Limb (tissue), 2 donors: Measurements from ENCODE around the gene GIPC3.
"Not testable (repeated sequence)": the region's sequence is repeated elsewhere in the genome, so short reads cannot be mapped to it uniquely, and the experiment has no call there.

ENCODE experiments used
- DNase-seq, 2 donors: peaks; one replicate each; pipeline ENCODE4 v3.0.0-alpha.2; 2016; ENCODE audit errors: extremely low spot score in 2 of 2

Gene GIPC3

DNA sequence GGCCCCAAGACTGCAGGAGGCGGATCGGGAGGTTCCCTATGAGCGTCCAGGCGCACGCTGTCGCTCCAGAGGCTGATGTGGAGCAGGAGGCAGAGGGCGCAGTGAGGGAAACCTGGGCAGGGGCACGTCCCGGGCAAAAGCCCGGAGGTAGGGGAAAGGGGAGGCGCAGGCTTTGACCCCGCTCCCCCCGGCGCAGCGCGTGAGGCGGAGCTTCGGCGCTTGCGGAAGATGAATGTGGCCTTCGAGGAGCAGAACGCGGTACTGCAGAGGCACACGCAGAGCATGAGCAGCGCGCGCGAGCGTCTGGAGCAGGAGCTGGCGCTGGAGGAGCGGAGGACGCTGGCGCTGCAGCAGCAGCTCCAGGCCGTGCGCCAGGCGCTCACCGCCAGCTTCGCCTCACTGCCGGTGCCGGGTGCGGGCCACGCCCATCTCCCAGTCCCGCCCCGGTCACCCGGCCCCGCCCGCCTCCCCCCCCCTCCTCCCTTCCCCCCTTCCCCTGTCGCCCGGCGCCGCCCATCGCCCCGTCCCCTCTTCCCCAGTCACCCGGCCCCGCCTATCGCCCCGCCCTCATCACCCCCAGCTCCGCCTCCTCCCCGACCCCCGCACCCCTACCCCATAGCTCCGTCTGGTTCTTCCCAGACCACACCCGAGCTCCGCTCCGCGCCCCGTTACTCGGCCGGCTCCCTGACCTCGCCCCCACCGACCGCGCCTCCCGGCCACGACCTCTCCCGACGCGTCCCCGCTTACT is 8.4 kb upstream of the GIPC3 start:
- peak; percentile 65 to 87 for DNase-seq

- DNase-seq, result no peak
These were observed 7.4 kb upstream of the GIPC3 start for GRCh38 chr19:3577723-3578344.

- no peak for DNase-seq
These were observed 6.9 kb upstream of the GIPC3 start for GRCh38 chr19:3578390-3578789.

DNA sequence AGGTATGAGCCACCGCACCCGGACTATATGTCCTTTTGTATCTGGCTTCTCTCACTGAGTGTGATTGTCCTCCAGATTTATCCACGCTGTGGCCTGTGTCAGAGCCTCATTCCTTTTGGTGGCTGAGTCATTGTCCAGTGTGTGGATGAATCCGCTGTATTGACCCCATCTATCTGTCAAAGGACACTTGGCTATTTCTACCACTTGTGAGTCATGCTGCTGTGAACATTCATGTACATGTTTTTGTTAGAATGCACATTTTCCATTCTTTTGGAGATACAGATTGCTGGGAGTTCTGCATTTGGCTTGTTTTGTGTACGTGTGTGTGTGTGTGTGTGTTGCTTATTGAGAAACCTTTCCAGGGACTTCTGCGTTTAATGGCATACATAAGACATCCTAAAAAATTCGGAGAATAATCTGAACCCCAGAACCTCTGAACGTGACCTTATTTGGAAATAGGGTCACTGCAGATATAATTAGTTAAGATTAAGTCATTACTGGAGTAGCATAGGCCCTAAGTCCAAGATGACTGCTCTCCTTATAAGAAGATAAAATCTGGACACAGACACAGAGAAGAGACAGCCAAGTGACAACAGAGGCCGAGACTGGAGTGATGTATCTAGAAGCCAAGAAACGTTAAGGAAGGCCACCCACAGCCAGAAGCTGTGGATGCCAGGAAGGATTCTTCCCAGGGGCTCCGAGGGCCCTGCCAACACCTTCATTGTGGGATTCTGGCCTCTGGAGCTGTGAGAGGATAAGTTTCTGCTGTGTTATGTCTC is 4.9 kb upstream of the GIPC3 start:
- no peak for DNase-seq

GRCh38 chr19:3581792-3582191 is 3.5 kb upstream of the GIPC3 start:
- not testable (repeated sequence) for DNase-seq

- DNase-seq, result not testable (repeated sequence)
These were observed 1.1 kb upstream of the GIPC3 start for GRCh38 chr19:3584036-3584802.

DNA sequence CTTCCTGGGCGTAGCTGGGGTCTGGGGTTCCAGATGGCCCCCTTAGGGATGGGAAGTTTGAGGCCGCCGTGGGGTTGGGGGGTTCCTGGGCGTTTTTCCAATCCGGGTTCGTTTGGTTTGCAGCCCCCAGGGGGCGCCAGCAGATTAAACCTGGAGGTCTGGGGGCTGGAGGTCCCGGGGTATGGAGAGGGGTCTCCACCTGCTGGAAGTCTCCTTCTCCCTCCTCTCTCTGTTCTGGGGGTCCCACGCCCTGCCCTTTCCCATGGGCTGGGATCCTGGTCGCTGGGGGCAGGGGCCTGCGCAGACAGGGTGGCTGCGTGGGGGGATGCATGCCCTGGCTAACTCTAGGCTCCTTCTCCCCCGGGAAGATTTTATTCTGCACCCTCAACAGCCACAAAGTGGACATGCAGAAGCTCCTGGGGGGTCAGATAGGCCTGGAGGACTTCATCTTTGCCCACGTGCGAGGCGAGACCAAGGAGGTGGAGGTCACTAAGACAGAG is 899 bp downstream of the GIPC3 start:
- no peak for DNase-seq

DNA sequence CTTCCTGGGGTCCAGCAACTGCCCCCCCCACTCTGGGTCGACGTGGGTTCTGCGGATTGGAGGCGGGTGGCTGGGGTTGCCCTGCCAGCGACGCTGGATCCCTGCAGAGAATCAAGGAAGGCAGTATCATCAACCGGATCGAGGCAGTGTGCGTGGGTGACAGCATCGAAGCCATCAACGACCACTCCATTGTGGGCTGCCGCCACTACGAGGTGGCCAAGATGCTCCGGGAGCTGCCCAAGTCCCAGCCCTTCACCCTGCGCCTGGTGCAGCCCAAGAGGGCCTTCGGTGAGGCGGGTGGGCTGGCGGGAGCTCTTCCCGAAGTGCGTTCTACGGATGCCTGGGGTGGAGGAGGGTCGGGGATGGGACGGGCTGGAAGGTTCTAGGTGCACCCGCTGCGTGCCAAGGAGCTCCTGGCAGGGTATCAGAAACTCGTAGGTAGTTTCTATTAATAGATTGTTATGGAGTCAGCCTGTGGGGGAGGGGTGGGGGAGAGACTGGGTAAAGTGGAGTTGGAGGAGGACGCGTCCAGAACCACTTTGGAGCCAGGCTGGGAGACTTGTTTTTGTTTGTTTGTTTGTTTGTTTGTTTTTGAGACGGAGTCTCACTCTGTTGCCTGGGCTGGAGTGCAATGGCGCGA is 1.5 kb downstream of the GIPC3 start:
- DNase-seq, result no peak

DNA sequence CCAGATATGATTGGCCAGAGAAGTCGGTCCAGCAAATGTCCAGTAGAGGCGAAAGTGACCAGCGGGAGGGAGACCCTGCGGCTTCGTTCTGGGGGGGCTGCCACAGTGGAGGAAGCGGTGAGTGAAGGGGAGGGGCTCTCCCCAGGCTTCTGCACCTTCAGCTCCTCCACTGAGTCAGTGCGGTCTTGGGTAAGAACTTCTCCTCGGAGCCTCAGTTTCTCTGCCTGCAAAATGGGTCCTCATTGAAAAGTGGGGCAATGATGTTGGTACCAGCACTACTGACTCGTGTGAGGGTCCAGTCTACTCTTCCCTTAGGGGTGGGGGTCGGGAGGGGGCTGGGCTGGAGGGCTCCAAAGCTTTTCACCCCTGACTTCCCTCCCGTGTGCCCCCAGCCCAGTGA is 4.2 kb downstream of the GIPC3 start:
- DNase-seq, result no peak

- DNase-seq, result no peak
These were observed 4.7 kb downstream of the GIPC3 start for GRCh38 chr19:3589949-3590348.

GRCh38 chr19:3590991-3591659 is 5.8 kb downstream of the GIPC3 start:
- DNase-seq, result no peak

DNA sequence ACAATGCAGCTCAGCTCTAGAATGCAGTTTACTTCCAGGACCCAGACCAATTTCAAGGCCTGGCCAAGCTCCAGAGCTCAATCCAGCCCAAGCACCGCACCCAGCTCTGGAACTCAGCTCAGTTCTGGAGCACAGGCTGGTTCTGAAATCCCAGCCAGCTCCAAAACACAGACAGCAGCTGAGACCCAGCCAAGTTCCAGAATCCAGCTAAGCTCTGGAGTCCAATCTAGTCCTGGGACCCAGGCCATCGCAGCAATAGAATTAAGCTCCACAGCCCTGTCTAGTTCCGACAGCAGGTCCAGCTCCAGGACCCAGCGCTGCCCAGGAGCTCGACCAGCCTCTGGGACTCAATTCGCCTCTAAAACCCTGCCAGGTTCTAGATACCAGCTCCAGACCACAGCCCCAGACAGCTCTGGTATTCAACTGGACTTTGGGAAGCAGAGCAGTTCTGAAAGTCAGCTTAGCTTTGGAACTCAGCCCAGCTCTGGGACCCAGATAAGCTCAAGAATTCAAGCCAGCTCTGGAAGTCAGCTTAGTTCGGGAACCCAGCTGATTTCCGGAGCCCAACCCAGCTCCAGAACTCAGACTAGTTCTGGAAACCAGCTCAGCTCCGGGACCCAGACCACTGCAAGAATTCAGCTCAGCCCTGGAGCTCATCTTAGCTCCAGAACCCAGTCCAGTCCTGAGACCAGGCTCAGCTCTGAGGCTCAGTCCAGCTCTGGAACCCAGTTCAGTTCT is 6.8 kb downstream of the GIPC3 start:
- no peak for DNase-seq

DNA sequence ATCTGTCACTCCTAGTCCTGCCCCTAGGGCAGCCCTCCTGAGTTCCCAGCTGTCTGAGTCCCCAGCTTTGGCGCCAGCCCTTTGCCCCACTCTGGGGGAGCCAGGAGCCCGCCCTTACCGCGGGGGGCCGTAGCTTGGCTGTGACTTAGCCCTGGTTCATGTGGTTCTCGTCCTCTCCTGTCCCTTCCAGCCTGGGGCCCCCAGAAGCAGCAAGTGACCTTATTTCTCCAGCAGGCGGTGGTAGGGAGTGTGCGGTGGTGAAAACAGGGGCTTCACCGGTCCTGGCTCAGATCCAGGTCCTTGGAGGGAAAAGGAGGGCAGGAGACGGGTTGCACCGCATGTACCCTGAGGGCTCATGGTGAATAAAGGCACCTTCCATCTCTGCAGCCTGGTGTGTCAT is 7.9 kb downstream of the GIPC3 start:
- DNase-seq, result no peak

GRCh38 chr19:3595521-3596061 is 10.3 kb downstream of the GIPC3 start:
- DNase-seq, result no peak

DNA sequence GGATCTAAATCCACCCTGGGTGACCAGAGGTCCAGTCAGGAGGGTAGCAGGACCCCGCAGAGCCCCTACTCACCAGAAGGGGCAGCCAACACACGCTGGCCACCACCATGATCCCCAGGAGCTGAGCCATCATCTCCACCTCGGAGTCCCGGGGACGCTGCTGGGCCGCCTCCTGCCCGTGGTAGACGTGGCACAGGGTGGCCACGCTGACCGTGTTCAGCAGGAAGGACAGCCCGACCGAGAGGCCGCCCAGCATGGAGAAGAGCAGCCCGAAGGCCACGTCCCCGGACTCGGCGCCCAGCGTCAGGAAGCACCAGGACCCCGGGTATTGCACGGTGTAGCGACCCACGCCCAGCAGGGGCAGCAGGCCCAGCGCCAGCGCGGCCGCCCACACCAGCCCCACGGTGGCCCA is 14.5 kb downstream of the GIPC3 start:
- no peak for DNase-seq

DNA sequence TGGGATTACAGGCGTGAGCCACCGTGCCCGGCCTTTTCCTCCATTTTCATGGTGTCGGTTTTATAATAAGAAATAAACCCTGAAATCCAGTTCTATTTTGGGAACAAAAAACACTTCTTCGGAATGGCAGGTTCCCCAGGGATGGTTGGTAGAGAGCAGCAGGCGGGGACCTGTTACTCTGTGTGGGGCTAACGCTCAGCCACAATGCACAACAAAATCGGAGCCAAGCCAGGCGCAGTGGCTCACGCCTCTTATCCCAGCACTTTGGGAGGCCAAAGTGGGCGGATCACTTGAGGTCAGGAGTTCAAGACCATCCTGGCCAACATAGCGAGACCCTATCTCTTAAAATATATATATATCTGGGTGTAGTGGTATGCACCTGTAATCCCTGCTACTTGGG is 15.7 kb downstream of the GIPC3 start:
- DNase-seq, result no peak

DNA sequence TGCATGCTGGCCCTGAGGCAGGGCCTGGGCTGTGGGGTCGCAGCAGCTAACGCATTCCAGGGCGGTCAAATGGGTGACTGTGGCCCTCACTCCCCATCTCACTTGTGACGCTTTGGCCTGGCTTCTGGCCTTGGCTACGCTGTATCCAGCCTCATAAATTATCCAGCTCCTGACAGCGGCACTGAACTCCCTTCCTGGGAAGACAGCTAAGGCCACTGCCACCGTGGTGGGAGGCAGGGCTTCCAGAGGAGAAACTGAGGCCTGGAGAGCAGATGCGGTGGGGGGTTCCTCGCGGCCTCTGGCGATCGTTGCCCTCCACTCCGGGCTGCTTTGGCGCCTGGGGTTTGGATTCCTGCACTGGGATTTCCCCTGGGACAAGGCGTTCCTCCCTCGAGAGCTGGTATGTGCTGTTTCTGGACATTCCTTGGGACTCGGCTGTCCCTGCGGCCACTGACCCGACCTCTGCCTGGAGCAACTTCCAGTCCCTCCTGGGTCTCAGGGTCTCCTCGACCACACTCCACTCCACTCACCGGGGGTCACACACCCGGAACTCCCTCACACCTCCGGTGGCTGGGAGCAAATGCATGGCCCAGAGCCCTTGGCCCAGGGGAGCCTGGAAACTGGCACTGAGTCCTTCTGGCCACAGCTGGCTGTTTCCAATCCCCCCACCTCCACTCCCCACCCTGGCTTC is 18.0 kb downstream of the GIPC3 start:
- no peak for DNase-seq

GRCh38 chr19:3604227-3604986 is 19.1 kb downstream of the GIPC3 start:
- no peak for DNase-seq
